ENCODE data around the gene PFDN6.

The PFDN6 gene

GRCh38 chr6:33315793-33316602 lies 26.6 kb downstream of the PFDN6 start:
- no peak for DNase-seq (ENCODE audit: low read depth in 2 of 2, low spot score in 1 of 2)

GRCh38 chr6:33316603-33317418 lies 27.4 kb downstream of the PFDN6 start:
- DNase-seq (ENCODE audit: low read depth in 2 of 2, low spot score in 1 of 2), result no peak

DNA sequence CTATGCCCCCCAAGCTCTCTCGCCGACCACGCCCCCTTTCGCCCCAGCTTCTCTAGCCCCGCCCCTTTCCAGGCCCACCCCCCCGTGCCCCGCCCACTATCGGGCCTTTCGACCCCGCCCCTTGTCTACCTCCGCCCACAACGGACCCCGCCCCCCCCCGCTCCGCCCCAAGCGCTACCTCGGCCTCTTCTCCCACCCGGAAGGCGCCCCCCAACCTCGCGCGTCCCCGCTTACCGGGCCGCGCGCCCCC lies 27.9 kb downstream of the PFDN6 start:
- DNase-seq (ENCODE audit: low read depth in 2 of 2, low spot score in 1 of 2), result peak in 1 of 2 donors; percentile 46

DNA sequence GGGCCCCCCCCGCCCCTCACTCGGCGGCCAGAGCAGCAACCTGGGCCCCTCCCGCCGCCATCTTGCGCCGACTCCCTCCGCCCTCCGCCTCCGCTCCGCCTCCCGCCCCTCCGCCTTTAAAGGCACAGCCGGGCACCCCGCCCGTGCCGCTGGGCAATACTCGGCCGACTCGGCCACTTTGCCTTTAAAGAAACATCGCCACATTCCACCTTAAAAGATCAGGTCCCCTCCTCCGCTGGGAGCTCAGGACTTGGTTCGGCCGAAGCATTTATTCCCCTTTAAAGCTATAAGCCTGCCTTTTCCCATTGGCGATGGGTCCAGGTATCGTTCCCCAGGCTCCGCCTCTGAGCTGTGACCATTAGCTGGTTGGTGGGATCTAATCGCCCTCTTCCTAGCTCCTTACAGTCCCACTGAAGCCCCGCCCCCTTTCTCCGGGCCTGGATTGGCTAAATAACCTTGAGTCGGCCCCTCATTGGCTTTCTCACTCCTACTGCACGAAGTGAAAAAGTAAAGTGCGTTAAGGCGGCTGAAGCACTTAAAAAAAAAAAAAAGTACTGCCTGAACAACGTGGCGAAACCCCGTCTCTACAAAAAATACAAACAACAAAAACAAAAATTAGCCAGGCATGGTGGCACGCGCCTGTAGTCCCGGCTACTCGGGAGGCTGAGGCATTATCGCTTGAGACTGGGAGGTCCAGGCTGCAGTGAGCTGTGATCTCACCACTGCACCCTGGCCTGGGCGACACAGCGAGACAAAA lies 28.4 kb downstream of the PFDN6 start, which contains the start of gene ZBTB22:
Gene ZBTB22 (minus strand): TSS at position 76 of the 757 bp plus-strand sequence. CDS start 828 bp downstream, outside the sequence.
- peak; percentile 89 to 90 for DNase-seq (ENCODE audit: low read depth in 2 of 2, low spot score in 1 of 2)

- DNase-seq (ENCODE audit: low read depth in 2 of 2, low spot score in 1 of 2), result no peak
These were observed 29.1 kb downstream of the PFDN6 start for GRCh38 chr6:33318426-33319073.

DNA sequence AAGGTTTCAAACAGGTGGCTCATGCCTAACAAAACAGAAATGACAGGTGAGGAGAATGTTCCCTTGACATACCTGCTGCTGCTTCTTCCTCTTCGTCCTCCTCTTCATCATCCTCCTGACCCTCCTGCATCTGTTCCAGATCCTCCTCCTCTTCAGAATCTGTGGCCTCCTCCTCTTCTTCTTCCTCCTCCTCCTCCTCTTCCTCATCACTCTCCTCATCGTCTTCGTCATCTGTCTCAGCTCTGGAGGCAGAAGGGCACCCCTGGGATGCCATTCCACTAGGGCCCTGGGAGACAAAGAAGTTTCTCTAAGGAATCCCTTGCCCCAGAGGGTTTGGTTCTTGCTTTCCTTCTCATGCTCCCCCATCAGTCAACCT lies 30.5 kb downstream of the PFDN6 start:
- DNase-seq (ENCODE audit: low read depth in 2 of 2, low spot score in 1 of 2), result no peak

DNA sequence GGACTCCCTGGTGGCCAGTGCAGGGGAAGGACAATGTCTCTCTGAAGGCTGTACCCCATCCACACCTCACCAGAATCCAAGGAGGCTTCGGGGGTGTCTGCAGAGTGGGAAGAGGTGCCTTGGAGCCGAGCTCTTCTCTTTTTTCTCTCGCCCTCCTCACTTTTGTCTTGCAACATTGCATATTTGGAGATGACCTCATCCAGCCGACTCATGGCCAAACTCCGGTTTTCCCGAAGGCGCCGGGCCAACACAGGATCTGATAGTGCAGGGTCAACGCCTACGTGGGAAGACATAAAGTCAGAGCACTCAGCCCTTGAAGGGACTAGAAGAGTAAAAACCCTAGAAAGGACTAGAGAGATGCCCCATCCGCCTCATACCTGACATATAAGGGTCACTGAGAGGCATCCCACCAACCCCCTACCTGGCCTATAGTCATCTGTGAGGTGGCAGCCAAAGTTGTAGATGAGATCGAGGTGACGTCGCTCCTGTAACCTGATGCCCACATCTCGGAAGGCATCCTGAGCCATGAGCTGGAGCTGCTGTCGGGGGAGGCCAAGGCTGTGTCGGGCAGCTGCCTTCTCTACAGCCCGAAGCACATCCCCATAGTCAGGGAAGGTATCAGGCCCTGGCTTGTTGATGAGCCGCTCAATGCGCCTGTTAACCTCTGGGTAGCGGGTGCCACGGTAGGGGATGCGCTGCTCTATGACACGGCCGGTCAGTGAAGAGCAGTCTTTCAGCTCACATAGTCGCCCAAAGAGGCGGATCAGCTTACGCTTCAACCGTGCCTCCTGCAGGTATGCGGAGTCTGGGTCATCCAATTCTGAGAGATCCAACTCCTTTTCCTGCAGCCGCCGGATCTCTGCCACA lies 31.1 kb downstream of the PFDN6 start:
- DNase-seq (ENCODE audit: low read depth in 2 of 2, low spot score in 1 of 2), result no peak

- DNase-seq (ENCODE audit: low read depth in 2 of 2, low spot score in 1 of 2), result no peak
These were observed 31.8 kb downstream of the PFDN6 start for GRCh38 chr6:33321227-33321626.

GRCh38 chr6:33323623-33323948 lies 34.2 kb downstream of the PFDN6 start:
- DNase-seq (ENCODE audit: low read depth in 2 of 2, low spot score in 1 of 2), result no peak

DNA sequence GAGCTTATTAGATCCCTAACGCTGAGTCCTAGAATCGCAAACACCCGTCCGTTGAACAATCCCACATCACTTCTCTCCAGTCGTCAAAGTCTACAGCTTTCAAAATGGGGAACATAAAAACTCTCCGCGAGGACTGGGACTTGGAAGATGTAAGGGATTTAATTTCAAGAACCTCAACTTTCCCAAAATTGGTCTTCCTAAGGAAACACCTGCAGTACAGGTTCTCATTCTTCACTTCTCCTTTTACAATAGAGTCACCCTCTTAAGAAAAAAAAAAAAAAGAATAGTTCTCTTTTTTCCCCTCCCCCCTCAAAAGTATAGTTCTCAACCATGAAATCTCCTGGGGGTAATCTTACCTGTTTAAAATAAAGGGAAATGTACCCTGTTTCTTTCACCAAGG lies 34.7 kb downstream of the PFDN6 start:
- DNase-seq (ENCODE audit: low read depth in 2 of 2, low spot score in 1 of 2), result no peak

DNA sequence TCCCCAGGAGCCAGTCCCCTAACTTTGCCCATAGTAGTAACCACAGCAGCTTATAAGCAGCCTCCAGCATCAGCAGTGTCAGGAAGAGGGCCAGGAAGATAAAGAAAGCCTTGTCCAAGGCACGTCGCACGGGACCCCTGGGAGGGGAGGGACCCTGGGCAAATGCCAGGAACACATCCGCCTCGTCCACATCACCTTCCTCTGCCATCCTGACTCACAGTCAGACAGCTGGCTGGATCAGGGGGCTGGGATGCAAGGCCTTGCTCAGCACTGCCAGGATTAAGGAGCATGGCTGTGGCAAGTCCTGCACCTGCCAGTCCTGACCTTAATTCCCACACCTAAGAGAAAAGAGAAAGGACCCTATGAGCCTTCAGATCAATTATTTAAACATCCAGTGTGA lies 39.7 kb downstream of the PFDN6 start:
- no peak for DNase-seq (ENCODE audit: low read depth in 2 of 2, low spot score in 1 of 2)

DNA sequence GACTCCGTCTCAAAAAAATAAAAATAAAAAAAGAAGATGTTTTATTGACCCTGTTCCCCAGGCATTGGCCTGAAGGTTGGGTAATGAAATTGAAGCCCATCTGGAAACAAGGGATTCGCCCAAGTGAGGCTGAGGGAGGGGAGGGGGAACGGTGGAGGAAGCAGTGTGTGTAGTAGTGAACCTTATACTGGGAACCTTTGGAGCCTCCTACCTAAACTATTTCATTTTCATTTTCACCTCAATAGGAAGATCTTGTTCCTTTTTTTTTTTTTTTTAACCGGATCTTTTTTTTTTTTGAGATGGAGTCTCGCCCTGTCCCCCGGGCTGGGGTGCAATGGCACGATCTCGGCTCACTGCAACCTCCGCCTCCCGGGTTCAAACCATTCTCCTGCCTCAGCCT lies 41.3 kb downstream of the PFDN6 start:
- DNase-seq (ENCODE audit: low read depth in 2 of 2, low spot score in 1 of 2), result no peak

DNA sequence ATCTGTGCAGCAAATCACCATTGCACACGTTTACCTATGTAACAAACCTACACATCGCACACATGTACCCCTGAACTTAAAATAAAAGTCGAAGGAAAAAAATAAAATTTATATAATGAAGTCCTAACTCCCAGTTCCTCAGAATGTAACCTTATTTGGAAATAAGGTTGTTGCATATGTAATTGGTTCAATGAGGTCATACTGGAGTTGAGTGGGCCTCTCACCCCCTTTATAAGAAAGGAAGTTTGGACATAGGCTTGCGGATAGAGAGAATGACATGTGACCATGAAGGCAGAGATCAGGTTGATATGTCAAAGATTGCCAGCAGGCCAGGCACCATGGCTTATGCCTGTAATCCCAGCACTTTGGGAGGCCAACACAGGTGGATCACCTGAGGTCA lies 44.3 kb downstream of the PFDN6 start:
- no peak for DNase-seq (ENCODE audit: low read depth in 2 of 2, low spot score in 1 of 2)

GRCh38 chr6:33335916-33336315 lies 46.5 kb downstream of the PFDN6 start:
- DNase-seq (ENCODE audit: low read depth in 2 of 2, low spot score in 1 of 2), result no peak

- DNase-seq (ENCODE audit: low read depth in 2 of 2, low spot score in 1 of 2), result no peak
These were observed 47.1 kb downstream of the PFDN6 start for GRCh38 chr6:33336495-33336894.

DNA sequence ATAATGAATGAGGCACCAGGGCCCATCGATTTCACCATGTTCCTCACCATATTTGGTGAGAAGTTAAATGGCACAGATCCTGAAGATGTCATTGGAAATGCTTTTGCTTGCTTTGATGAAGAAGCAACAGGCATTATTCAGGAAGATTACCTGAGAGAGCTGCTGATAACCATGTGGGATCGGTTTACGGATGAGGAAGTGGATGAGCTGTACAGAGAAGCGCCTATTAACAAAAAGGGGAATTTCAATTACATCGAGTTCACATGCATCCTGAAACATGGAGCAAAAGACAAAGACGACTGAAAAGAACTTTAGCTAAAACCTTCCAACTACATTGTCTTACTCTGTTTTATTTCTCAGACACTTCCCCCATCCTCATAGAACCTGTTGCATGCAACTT lies 49.8 kb downstream of the PFDN6 start:
- no peak for DNase-seq (ENCODE audit: low read depth in 2 of 2, low spot score in 1 of 2)

Data from stimulated activated CD8-positive, alpha-beta memory T cell treated with anti-CD3 and anti-CD28 coated beads, Interleukin-4, amount 100 ng/mL, for 4 hours (primary cell).